DMS114 treated with DMSO at 0.1 percent for 48 hours (cell line): ENCODE data around the gene GALNTL6.

Source experiments
- DNase-seq: peaks from one replicate; lab custom pipeline; 2025; ENCODE audit not compliant: unreplicated experiment; lab: John Stamatoyannopoulos, UW

GALNTL6 gene

DNA sequence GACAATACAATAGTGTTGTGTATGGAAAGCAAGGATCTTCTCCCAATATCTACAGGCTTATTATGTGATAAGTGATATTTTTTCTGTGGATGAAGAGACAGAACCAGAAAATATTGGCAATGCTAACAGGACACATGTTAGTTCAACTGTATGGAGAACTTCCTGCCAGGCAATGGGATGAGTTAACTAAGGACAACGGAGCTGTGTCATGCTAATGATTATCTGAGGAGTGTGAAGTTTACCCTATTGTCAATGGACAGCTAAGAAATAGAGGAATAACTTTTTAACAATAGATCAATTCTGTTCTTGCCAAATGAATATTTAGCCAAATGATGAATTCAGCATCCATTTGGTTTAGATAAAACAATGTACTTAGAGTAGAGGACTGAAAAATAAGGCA lies 180.0 kb downstream of the GALNTL6 start:
- no peak for DNase-seq

DNA sequence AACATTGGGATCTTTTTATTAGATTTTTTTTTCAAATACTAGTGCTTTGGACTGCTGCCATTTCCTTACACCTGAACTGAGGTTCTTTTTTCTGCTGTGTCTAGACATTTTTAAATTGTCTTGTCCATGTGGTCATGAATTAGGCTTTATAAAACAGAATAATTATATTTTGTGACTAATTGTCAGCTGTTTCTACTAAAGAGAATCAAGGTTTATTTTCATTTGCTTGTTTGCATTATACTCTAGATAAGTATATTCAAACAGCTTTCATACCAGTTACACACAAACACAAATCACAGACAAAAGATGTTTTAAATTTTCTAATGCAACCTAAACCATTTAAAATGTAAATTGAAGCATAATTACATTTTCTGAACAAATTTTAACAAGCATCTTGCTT lies 194.7 kb downstream of the GALNTL6 start:
- no peak for DNase-seq

DNA sequence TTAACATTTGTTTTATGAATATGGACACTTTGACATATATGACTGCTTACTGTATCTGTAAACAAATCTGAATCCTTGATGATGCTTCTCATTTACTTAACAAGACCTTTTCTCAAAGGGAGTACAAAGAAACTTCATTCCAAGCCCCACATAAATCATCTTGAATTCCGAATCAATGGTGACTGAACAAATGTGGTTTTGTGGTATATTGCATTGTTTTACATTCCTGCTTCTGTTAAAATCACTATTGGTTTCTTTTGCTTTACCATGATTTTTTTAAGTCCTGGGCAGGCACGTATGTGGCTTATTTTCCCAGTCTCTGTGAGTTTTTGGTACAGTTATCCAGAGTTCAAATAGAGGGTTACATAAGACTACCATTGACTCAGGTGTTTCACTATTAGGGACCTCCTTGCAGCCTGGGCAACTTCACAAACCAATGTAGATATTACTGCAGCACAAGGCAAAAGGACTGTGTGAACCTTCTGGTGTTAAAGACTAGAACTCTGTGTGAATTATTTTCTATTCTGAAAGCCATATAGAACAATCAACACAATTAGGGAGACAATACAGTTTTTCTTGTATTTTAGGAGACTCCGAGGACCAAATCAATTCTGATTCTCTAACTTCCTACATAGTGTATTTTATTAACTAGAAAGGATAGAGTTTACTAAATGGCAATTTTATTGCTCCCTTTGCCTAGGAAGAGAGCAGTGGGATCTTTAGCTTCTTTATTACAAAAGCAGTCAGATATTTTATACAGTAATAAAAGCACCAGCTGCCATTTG lies 196.4 kb downstream of the GALNTL6 start:
- DNase-seq, result no peak

DNA sequence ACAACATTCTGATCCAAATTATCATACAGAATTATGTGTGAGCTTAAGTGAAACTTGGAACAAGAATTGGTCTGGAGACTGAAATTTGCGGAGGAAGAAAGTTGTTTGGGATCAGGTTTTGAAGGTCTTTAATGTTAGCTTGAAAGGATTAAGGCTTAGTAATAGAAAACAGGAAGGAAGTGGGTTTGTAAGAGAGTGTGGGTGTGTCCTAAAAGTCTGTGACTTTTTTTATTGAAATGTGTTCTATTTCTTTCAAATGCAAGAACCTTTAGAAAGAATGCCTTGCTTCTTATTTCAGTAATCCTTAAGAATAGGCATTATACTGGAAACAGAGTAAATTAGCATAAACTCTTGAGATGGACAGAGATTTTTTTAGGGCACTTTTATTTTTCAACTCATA lies 198.0 kb downstream of the GALNTL6 start:
- no peak for DNase-seq

DNA sequence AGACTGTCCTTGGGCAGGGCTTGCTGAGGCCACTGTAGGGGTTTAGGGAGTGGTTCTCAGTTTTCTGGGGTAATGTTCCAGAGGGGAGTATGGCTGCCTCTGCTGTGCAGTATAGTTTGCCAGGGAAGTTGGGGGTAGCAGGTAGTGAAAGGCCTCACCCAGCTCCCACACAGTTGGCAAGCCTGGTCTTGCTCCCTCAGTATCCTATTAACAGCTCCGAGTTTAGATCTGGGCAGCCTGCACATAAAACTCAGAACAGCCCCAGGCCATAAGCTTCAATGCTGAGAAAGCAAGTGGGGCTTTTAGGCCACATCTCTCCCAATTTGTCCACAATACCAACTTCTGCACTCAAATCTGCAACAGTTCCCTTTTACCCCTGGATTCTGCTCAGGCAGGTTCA lies 205.2 kb downstream of the GALNTL6 start:
- no peak for DNase-seq

DNA sequence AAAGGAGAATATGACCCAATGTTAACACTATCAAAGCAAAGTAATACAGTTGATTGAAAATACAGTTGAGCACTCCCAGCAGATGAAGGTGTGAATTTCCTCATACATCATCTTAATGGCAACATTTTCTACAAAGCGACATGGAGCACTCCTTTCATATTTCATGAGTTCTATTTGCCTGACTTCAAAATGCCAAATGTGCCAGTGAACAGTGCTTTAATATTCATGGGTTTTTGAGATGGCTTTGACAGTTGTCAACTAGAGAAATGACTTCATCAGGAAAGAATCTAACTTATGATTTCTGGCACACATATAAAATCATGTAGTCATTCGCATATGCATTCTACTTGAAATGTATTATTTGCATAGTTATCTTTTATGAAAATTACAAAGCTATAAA lies 222.4 kb downstream of the GALNTL6 start:
- no peak for DNase-seq

DNA sequence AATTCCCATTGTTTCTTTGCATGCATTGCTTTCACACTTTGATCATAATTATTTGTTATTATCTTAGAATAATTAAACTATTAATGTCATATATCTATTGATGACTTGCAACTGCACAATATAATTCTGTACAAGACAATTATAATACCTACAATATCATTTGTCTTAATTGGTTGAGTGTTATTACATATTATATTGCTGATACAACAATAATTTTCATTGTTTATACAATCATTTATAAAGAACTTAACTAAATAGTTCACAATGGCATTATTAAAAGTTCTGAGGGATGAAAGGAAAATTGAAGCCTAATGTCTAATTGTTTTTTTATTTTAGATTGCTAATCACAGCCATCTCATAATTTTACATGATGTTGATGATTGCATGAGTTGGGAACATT lies 227.6 kb downstream of the GALNTL6 start:
- no peak for DNase-seq

DNA sequence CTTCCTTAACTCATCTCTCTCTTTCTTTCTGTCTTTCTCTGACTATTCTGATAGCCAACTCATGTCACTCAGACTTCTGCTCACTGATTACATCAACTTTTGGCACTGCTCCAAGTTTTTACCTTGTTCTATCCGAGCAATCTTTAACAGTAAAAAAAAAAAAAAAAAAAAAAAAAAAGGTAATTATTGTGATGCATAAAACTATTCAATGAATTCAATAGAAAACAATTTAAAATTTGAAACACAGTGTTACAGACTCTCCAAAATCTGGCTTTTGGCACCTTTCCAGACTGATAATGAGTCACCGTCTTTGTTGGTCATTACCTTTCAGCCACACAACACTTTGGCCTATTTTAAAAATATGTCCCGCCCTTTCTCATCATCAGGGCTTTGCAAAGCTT lies 229.5 kb downstream of the GALNTL6 start:
- no peak for DNase-seq

DNA sequence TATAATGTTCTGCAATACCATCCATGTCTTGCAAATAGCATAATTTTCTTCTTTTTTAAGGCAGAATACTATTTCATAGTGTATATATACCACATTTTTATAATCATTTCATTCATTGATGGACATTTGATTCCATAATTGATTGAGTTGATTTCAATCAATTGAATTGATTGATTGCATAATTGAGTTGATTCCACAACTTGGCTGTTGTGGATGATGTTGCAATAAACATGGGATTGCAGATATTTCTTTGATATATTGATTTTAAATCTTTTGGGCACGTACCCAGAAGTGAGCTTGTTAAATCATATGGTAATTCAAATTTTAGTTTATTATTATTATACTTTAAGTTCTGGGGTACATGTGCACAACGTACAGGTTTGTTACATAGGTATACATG lies 232.8 kb downstream of the GALNTL6 start:
- DNase-seq, result no peak

DNA sequence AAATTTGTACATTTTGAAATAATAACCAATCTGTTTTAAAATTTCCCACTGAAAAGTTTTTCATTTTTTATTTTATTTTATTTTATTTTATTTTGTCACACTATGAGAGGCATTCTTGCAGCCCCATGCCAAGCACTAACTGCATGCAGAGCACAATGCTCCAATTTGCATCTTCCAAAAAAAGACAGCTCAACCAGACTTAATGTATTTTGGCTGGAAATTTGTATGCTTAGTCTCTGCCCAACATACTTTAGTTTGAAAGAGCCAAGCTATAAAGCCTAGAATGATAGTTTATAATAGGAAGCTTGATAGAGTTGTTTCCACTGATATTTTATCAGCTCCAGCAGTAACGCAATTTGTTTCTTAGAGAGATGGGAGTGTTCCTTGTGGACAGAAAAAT lies 235.5 kb downstream of the GALNTL6 start:
- no peak for DNase-seq

DNA sequence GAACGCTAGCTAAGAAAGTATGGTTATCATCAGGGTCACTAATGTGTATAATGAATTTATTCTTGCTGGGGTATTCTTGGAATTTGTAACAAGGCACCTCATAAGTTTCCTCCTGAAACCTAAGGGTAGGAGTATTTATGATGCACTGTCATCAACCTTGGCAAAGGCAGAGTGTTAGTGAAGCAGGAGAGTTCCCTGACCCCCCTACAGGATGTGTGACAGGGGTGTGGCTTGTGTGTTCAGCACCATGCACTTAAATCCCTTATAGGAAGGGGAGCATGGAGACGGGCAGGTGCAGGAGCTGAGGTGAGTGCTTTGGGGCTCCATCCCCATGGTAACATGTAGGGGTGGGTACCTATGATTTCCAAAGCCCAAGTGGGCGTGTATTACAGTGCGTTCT lies 237.7 kb downstream of the GALNTL6 start:
- DNase-seq, result no peak

DNA sequence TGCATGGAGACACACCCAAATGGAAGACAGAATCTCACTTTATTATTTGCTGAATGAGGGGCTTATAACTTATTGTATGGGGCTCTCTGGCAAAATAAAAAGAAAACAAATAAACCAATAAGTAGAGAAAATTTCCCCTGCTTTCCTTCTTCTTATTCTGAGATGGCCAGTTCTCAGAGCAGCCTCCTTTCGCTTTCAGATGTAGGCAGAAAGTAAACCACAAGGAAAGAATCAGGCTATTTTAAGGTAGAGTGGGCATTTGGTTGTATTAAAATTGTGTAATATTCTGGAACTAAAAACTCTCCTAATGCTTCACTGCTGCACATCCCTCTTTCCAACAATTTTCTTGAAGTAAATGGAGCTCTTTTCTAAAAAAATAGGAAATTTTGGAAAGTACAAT lies 241.8 kb downstream of the GALNTL6 start:
- no peak for DNase-seq

DNA sequence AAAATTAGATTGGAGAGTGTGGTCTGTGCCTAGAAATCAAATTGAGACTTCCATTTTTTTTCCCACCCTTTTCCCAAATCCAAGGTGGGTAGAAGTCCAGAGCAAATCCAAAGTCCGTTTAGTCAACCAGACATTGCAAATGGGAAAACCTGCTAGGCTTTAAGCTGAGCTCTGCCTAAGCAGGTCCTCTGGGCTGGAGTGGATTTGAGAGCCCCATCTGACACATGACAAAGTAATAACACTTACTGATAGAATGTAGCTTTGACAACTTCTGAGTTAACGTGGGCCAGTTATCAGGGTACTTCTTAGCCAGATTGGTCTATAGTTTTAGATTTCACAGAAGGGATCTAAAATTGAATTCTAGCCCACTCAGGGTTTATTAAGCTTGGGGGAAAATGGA lies 242.3 kb downstream of the GALNTL6 start:
- no peak for DNase-seq

DNA sequence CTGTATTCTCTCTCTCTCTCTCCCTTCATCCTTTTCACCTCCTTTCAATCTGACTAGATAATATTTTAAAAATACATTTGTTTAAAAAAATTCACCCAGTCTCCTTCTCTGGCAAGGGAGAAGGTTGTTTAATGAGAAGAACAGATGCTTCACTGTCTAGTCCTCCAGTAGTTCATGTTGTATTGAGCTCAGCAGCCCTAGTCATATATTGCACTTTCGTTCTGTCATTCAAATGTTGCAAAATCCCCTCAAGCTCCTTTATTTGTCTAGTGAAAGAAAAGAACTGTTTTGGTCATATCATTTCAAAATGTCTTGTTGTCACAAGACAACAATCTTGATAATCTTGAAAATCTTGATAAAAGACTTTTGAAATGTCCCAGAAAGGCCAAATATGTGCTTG lies 248.0 kb downstream of the GALNTL6 start:
- no peak for DNase-seq

DNA sequence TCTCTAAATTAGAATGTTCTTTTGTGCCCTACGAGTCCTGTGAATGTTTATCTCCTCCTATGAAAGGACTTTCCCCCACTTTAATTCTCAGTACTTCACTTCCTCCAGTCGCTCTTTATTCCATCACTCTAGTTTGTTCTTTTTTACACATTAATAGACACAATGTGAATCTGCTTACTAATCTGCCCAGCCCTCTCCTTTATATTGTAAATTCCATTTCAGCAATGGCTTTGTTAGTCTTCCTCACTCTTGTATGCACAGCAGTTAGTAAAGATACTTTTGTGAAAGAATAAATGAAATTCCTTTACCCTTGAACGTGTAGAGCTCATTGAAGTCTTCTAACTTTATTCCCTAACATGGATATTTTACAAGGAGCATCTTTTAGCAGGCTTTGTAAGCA lies 255.3 kb downstream of the GALNTL6 start:
- no peak for DNase-seq

DNA sequence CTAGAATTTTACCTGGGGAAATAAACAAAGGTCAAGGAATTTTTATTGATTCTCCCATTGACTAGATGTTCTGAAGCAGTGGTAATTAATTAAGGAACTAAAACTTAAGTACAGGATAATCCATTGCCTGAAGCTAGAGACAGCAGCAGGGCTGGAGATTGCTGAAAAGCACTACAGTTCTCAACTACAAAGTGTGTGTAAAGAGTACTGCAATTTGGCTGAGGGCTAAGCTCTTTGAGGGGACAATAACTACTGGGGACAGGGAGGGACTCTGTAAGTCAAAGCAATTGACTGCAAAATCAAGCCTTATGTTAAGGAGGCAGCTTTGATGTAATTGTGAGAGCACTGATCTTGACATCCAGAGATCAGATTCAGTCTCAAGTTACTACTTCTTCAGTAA lies 260.4 kb downstream of the GALNTL6 start:
- no peak for DNase-seq

DNA sequence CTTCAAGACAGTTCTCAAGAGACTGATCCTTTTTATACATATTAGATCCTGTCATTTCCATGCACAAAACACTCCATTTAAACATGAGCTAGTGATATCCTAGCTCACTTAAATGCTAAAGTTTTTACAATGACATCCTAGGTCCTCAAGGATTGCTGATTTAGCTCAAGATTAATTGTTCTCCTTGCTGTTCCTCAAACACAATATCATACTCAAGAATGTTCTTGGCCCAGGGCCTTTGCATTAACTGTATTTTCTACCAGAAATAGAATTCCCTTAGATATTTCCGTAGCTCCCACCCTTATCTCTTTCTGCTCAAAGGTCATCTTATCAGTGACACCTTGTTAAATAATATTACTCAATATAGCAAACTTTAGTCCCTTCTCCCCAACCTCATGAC lies 270.1 kb downstream of the GALNTL6 start:
- DNase-seq, result no peak

DNA sequence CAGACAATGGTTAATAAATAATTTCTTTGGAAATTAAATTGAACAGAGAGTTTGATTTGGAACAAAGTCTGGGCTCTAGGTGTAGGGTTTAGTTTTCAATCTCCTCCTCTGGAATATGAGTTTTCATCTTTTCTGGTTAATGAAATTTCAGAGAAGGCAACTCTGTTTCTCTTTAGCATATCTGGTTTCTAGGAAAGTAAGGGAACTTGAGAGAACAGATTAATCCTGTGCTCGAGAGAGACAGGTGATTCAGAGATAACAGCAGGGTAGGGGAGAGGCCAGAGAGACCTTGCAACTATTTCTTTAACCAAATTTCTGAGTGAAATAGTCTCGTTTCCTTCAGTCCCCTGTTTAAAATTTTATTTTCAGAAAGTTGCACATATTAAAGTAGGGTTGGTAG lies 275.4 kb downstream of the GALNTL6 start:
- no peak for DNase-seq

DNA sequence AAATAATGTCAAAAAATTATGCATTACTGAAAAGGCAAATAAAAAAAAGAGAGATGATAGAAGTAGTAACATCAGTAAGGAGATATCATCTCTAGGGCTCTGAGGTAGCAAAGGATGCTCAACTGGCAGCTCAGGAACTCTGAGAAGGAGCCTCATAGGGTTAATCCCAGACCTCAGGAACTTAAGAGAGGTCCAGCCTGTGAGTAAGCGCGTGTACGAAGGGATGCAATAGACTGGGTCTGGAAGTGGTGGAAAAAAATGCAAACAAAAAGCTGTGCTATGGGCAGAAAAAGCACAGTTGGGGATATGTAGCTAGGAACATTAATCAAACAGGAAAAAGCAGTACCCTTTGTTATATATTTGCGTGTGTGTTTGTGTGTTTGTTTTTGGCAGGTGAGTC lies 282.0 kb downstream of the GALNTL6 start:
- no peak for DNase-seq

DNA sequence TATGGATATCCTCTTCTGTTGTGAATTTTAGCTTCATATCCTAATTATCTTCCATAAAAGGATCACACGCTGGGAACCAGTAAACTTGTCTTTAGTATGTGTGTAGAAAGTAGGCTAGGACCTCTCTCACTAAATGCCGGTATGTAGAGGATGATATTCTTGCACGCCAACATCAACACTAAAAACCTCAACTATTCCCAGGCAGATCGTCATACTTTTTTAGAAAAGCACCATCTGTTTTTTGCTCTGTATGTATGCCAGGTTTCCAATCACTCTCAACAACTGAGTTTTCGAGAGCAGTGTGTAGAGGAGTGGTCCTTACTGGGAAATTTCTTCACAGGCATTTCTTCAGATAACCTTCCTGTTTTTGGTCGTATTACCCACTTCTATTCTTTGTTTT lies 283.6 kb downstream of the GALNTL6 start:
- DNase-seq, result no peak

DNA sequence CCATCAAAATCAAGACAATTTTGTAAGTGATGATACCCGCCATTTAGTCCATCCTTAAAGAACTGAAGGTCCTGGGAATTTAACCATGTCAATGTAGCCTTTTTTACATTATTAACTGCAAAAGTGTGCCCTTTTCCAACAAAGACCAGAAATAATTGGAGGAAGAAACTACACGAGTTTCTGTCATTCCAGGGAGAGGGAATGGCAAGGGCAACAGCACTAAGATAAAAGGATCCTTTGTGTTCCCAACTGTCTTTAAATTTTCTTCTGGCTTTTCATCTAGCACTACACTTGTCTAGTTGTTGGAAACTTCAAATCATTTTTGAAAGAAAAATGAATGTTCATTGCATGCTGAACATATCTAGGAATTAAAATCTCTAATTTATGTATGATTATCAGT lies 286.2 kb downstream of the GALNTL6 start:
- DNase-seq, result no peak

DNA sequence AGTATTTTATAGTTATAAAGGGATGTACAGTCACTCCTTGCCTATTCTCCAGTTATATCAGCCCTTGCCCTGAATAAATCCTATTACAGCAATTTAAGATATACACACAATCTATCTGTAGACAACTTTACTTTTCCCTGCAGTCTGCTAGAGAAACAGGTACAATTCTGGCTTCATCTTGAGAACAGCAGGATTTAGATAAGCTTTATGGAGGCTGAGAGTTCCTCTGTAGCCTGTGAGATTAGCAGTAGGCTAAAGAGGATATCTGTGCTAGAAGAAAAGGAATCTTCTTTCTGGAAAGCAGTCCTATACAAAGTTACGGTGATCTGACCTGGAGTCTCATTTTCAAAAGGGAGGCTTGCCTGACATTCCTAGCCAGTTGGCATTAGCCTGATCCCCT lies 290.3 kb downstream of the GALNTL6 start:
- no peak for DNase-seq

DNA sequence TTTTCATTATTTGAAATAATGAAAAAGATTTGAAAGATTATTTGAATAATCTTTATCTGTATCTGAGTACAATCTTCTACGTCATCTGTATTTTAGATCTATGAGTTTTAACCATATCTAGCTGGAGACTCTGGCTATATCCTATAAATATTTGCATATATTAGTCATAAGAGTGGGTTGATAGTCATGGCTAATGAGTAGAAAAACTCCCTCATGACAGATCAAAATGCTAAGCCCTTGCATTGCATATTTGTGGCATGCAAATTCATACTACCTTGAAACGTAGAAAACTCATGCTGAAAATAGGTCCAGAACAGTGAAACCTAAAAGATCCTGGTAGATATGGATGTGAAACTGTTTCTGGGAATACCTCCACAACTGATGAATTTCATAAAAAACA lies 291.3 kb downstream of the GALNTL6 start:
- no peak for DNase-seq
